ENCODE data around the gene IREB2. TPM values are rescaled to one million over a fixed set of nuclear protein-coding genes. Genes with fewer than 3 reads are reported as not detected.
A peak's percentile ranks its signal among the peaks of the same experiment; 100 is the strongest.

The IREB2 gene
- total and polyA plus RNA-seq, 2 experiments from 2014 or later = 23.4 to 68.4 TPM

DNA sequence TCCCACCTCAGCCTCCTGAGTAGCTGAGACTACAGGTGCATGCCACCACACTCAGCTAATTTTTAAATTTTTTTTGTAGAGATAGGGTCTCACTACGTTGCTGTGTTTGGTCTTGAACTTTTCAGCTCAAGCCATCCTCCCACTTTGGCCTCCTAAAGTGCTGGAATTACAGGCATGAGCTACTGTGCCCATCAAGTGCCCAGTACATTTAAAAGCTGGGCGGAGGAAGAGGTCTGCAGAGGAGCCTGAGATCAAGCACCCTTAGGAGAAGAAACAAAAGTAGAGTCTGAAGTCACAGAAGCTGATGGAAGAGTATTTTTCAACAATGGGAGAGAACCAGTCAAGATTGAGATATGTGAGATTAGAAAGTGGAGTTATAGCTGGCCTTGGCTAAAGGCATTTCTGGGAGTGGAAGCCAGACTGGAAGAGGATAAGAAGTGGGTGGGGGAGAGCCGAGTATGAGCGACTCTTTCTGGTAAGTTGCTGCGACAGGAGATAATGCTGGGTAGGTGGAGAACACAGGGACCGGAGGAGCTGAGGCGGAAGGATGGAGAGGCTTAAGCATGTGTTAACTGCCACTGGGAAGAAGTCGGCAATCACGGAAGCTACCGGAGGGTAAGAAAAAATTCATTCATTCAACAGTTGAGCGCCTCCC lies 782 bp upstream of the IREB2 start (continued):
- TF ChIP-seq NANOG (IDR thresholded peaks at IDR 0.05; ENCODE audit: borderline replicate concordance) (no peak), CREB1 (CRISPR knock-in tag; IDR thresholded peaks at IDR 0.05; ENCODE audit: low read depth) (no peak), ETS1 (IDR thresholded peaks at IDR 0.05) (no peak)

DNA sequence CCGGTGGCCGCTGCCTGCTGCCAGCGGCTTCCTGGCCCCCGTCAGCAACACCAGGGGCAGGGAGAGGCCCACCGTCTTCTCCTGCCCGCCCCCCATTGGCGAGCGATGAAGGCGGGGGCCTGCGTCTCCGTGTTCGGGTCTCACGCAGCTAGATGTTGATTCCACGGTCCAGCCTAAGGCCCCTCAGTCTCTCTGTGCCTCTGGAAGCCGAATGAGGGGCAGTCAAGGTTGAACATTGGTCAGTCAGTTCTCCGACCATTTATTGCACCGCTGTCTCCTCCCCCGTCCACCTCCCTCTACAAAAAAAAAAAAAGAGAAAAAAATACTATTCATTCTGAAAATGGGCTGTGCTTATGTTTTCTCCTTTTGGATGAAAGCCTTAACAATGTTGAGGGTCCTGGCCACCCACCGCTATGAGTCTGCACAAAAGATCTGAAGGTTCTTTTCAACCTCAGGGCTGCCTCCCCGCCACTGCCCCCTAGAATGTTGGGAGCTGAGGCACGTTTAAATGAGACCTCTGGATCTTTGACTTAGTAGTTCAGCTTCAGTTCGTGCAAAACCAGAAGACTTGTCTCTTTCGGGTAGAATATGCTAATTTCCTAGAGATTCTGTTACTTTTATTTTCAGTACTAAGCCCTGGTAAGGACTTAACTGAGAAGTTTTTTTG lies 736 bp downstream of the IREB2 start:
- H3K4me2 ChIP-seq = peak overlapping the region; percentile 70
- H4K20me1 ChIP-seq (replicated peaks; ENCODE audit: insufficient read depth) = peaks cover 12% of the 10 kb centered on the region; the same call in 1 of the 2 replicates
- H3K36me3 Mint-ChIP-seq (ENCODE audit: low read depth) = peaks cover 37% of the 10 kb centered on the region
- H3K9me2 ChIP-seq (ENCODE audit: insufficient read depth) = no peaks in the 10 kb centered on the region
- H3K9me3 Mint-ChIP-seq = no peaks in the 10 kb centered on the region
- 0 out of 2 replicates have a peak, but pooled peaks cover 4% of the 10 kb centered on the region for H3K4me1 ChIP-seq (ENCODE audit: insufficient read depth)
- H3K4me3 ChIP-seq = peak overlapping the region; percentile 82
- no peaks in the 10 kb centered on the region for H3F3A ChIP-seq (replicated peaks; ENCODE audit: low read depth)
- peak overlapping the region; percentile 93 for H3K27ac ChIP-seq (ENCODE audit: low read depth)
- H2AFZ ChIP-seq = no peak overlapping the region
- peak; percentile 49 for ATAC-seq
- H3K4me3 Mint-ChIP-seq = peak overlapping the region; percentile 80
- DNase-seq (ENCODE audit: low spot score) = peak; percentile 71
- no peak for TF ChIP-seq ZNF331 (CRISPR knock-in tag; IDR thresholded peaks at IDR 0.05; ENCODE audit: low read depth)
- TF ChIP-seq, protein P1, sequence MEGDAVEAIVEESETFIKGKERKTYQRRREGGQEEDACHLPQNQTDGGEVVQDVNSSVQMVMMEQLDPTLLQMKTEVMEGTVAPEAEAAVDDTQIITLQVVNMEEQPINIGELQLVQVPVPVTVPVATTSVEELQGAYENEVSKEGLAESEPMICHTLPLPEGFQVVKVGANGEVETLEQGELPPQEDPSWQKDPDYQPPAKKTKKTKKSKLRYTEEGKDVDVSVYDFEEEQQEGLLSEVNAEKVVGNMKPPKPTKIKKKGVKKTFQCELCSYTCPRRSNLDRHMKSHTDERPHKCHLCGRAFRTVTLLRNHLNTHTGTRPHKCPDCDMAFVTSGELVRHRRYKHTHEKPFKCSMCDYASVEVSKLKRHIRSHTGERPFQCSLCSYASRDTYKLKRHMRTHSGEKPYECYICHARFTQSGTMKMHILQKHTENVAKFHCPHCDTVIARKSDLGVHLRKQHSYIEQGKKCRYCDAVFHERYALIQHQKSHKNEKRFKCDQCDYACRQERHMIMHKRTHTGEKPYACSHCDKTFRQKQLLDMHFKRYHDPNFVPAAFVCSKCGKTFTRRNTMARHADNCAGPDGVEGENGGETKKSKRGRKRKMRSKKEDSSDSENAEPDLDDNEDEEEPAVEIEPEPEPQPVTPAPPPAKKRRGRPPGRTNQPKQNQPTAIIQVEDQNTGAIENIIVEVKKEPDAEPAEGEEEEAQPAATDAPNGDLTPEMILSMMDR (conservative IDR thresholded peaks at IDR 0.05; ENCODE audit: low read depth in 2 of 2) = peak; percentile 32 to 35
- peaks cover 11% of the 10 kb centered on the region for H3K4me1 Mint-ChIP-seq
- H3K27ac Mint-ChIP-seq = peak overlapping the region; percentile 98
- peaks cover 10% of the 10 kb centered on the region for H3K36me3 ChIP-seq (ENCODE audit: insufficient read depth)
- peaks cover 55% of the 10 kb centered on the region for H3K79me2 ChIP-seq (replicated peaks; ENCODE audit: insufficient read depth)
- no peaks in the 10 kb centered on the region for H3K27me3 ChIP-seq (ENCODE audit: insufficient read depth)
- H3K27me3 Mint-ChIP-seq (ENCODE audit: insufficient read depth, low read depth, poor library complexity) = peaks cover 2% of the 10 kb centered on the region

DNA sequence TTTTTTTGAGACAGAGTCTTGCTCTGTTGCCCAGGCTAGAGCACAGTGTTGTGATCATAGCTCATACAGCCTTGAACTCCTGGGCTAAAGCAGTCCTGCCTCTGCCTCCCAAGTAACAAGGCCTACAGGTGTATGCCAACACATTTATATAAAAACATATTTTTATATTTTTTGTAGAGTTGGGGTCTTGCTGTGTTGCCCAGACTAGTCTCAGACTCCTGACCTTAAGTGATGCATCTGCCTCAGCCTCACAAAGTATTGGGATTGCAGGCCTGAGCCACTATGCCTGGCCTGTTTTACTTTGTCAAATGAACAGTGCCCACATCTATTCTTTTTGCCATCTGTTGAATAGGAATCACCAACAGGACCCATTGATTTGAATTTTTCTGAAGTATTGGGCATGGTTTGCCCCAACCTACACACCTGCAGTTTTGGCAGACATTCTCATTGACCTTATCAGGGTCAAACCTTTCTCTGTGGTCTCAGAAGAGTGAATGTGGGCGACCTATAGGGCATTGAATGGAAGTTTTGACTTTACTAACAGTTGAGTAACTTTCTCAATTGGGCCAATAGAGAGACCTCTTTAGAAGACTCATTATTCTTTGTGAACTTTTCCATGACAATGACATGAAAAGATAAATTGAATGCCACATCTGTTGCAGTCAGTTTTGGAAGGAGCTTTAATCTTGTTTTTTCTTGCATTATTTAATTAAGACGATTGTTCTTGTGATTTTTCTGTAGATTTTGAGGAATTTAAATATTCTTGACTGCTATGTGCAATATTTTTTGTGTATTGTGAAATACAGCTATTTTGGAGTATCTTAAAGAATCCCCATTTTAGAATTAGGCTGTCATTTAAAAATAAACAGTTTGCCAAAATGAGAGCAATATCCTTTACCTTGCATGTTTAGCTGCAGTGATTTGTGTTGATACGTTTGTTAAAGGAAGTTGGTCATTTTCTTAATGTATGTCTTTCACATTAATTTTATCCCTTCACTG lies 2.7 kb downstream of the IREB2 start:
- Histone ChIP-seq H3K36me3 (ENCODE audit: insufficient read depth) (peaks cover 10% of the 10 kb centered on the region), H3K9me2 (ENCODE audit: insufficient read depth) (no peaks in the 10 kb centered on the region), H3F3A (replicated peaks; ENCODE audit: low read depth) (no peaks in the 10 kb centered on the region), H3K27ac (ENCODE audit: low read depth) (no peak overlapping the region), H4K20me1 (replicated peaks; ENCODE audit: insufficient read depth) (peaks cover 26% of the 10 kb centered on the region; the same call in 1 of the 2 replicates), H3K4me3 (no peak overlapping the region), H3K4me2 (no peak overlapping the region), H3K79me2 (replicated peaks; ENCODE audit: insufficient read depth) (peaks cover 74% of the 10 kb centered on the region), H2AFZ (no peak overlapping the region), H3K4me1 (ENCODE audit: insufficient read depth) (0 out of 2 replicates have a peak, but pooled peaks cover 4% of the 10 kb centered on the region), H3K27me3 (ENCODE audit: insufficient read depth) (no peaks in the 10 kb centered on the region)
- H3K27me3 Mint-ChIP-seq (ENCODE audit: insufficient read depth, low read depth, poor library complexity) = peaks cover 2% of the 10 kb centered on the region
- H3K27ac Mint-ChIP-seq = no peak overlapping the region
- H3K36me3 Mint-ChIP-seq (ENCODE audit: low read depth) = peaks cover 51% of the 10 kb centered on the region
- DNase-seq (ENCODE audit: low spot score) (no peak), ATAC-seq (no peak)
- no peak overlapping the region for H3K4me3 Mint-ChIP-seq
- H3K4me1 Mint-ChIP-seq = peaks cover 11% of the 10 kb centered on the region
- no peaks in the 10 kb centered on the region for H3K9me3 Mint-ChIP-seq
- TF ChIP-seq, protein P2, sequence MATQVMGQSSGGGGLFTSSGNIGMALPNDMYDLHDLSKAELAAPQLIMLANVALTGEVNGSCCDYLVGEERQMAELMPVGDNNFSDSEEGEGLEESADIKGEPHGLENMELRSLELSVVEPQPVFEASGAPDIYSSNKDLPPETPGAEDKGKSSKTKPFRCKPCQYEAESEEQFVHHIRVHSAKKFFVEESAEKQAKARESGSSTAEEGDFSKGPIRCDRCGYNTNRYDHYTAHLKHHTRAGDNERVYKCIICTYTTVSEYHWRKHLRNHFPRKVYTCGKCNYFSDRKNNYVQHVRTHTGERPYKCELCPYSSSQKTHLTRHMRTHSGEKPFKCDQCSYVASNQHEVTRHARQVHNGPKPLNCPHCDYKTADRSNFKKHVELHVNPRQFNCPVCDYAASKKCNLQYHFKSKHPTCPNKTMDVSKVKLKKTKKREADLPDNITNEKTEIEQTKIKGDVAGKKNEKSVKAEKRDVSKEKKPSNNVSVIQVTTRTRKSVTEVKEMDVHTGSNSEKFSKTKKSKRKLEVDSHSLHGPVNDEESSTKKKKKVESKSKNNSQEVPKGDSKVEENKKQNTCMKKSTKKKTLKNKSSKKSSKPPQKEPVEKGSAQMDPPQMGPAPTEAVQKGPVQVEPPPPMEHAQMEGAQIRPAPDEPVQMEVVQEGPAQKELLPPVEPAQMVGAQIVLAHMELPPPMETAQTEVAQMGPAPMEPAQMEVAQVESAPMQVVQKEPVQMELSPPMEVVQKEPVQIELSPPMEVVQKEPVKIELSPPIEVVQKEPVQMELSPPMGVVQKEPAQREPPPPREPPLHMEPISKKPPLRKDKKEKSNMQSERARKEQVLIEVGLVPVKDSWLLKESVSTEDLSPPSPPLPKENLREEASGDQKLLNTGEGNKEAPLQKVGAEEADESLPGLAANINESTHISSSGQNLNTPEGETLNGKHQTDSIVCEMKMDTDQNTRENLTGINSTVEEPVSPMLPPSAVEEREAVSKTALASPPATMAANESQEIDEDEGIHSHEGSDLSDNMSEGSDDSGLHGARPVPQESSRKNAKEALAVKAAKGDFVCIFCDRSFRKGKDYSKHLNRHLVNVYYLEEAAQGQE (IDR thresholded peaks at IDR 0.05; ENCODE audit: unreplicated experiment) = no peak
- TF ChIP-seq ETS1 (IDR thresholded peaks at IDR 0.05) = no peak
- TF ChIP-seq EZH2phosphoT487 (IDR thresholded peaks at IDR 0.05; ENCODE audit: unreplicated experiment) = no peak
- TF ChIP-seq POLR2AphosphoS5 (IDR thresholded peaks at IDR 0.05; ENCODE audit: low read depth) = no peak
- TF ChIP-seq ZNF331 (CRISPR knock-in tag; IDR thresholded peaks at IDR 0.05; ENCODE audit: low read depth) = no peak
- TF ChIP-seq ZNF114 (CRISPR knock-in tag; IDR thresholded peaks at IDR 0.05) = no peak
- no peak for TF ChIP-seq CREB1 (CRISPR knock-in tag; IDR thresholded peaks at IDR 0.05; ENCODE audit: low read depth)

Data from GM23338 (cell line).